HepG2 (cell line): ENCODE data around the gene VPS18. TPM values are rescaled to one million over a fixed set of nuclear protein-coding genes. Genes with fewer than 3 reads are reported as not detected.

Experiments used
- ATM ChIP-seq: fragments of 450-650 bp; IDR thresholded peaks from 2 replicates; pipeline ENCODE4 v1.7.1; 2017; ENCODE audit warnings: mild to moderate bottlenecking, borderline replicate concordance
- CSRNP1 ChIP-seq: sonication (generic); formaldehyde crosslinking; IDR thresholded peaks from 2 replicates; pipeline ENCODE4 v1.8.1; 2023; ENCODE audit warnings: mild to moderate bottlenecking, missing genetic modification reagents
- ETV6 ChIP-seq: sonication (generic); formaldehyde crosslinking; conservative IDR thresholded peaks from 2 replicates; pipeline ENCODE4 v1.4.0; 2020; ENCODE audit warnings: missing genetic modification reagents
- FOXP1 ChIP-seq, 2 experiments: fragments of 450-650 bp in 1 of 2; IDR thresholded peaks; 2 replicates each; pipeline ENCODE4 v1.6.1; 2017 to 2018; ENCODE audit warnings: antibody characterized with exemption in 1 of 2
- HDAC1 ChIP-seq: sonication (generic); formaldehyde crosslinking; IDR thresholded peaks from 2 replicates; pipeline ENCODE4 v1.5.1; 2020; ENCODE audit warnings: mild to moderate bottlenecking, missing genetic modification reagents
- HOXA3 ChIP-seq: sonication (generic); formaldehyde crosslinking; IDR thresholded peaks from 2 replicates; pipeline ENCODE4 v1.5.0; 2020; ENCODE audit warnings: missing genetic modification reagents
- PHF20 ChIP-seq: sonication (generic); formaldehyde crosslinking; IDR thresholded peaks from 2 replicates; pipeline ENCODE4 v1.5.0; 2020; ENCODE audit warnings: mild to moderate bottlenecking, missing genetic modification reagents
- ZBTB7B ChIP-seq: sonication (generic); formaldehyde crosslinking; IDR thresholded peaks from 2 replicates; pipeline ENCODE4 v1.4.0; 2020; ENCODE audit warnings: missing genetic modification reagents
- ZFAT ChIP-seq: sonication (generic); formaldehyde crosslinking; conservative IDR thresholded peaks from 2 replicates; pipeline ENCODE4 v1.8.1; 2023; ENCODE audit warnings: missing genetic modification reagents, inconsistent platforms
- ZHX1 ChIP-seq: sonication (generic); formaldehyde crosslinking; IDR thresholded peaks from 2 replicates; pipeline ENCODE4 v1.8.1; 2022; ENCODE audit warnings: low read depth, mild to moderate bottlenecking, missing genetic modification reagents
- ZNF235 ChIP-seq: sonication (generic); formaldehyde crosslinking; IDR thresholded peaks from 2 replicates; pipeline ENCODE4 v1.8.1; 2023; ENCODE audit warnings: mild to moderate bottlenecking, missing genetic modification reagents, borderline replicate concordance
- ZNF451 ChIP-seq: sonication (generic); formaldehyde crosslinking; IDR thresholded peaks from 2 replicates; pipeline ENCODE4 v1.5.0; 2020; ENCODE audit warnings: mild to moderate bottlenecking, missing genetic modification reagents
- ZNF543 ChIP-seq: sonication (generic); formaldehyde crosslinking; IDR thresholded peaks from 2 replicates; pipeline ENCODE4 v1.4.0; 2020; ENCODE audit warnings: mild to moderate bottlenecking, missing genetic modification reagents
- ZNF609 ChIP-seq: sonication (generic); formaldehyde crosslinking; IDR thresholded peaks from 2 replicates; pipeline ENCODE4 v1.4.0; 2020; ENCODE audit warnings: mild to moderate bottlenecking, missing genetic modification reagents, borderline replicate concordance
- ZNF652 ChIP-seq: IDR thresholded peaks from 2 replicates; pipeline ENCODE4 v1.6.1; 2016; ENCODE audit warnings: low read depth, borderline replicate concordance
- ZNF781 ChIP-seq: sonication (generic); formaldehyde crosslinking; IDR thresholded peaks from 2 replicates; pipeline ENCODE4 v1.5.1; 2020; ENCODE audit warnings: borderline replicate concordance, mild to moderate bottlenecking, missing genetic modification reagents; ENCODE audit errors: not compliant biosample characterization
- ZNF788 ChIP-seq: sonication (generic); formaldehyde crosslinking; IDR thresholded peaks from 2 replicates; pipeline ENCODE4 v1.5.0; 2020; ENCODE audit warnings: mild to moderate bottlenecking, missing genetic modification reagents, borderline replicate concordance
- polyA plus RNA-seq, 8 experiments: library from polyadenylated mRNA; depleted of rRNA in 3 of 8; stranded (reverse) in 7 of 8; unstranded in 1 of 8; fragments of >200 nt; fragmentation: Illumina TruSeq in 4 of 8; extraction: Trizol in 4 of 8; gene quantifications; 2 replicates each; pipeline versions ENCODE4 v1.2.1 to v1.2.3, GENCODE V29; 2011 to 2016; ENCODE audit warnings: low read depth in 4 of 8, missing spikeins in 1 of 8, mixed read lengths in 1 of 8; ENCODE audit not compliant: insufficient read depth in 1 of 8
- total RNA-seq, 5 experiments: library from RNA; depleted of rRNA; stranded (reverse); fragments of >200 nt; fragmentation: Illumina TruSeq; extraction: Trizol; gene quantifications; 2 replicates each; pipeline ENCODE4 v1.2.3, GENCODE V29; 2016; ENCODE audit warnings: low read depth in 1 of 5

Gene VPS18
- total and polyA plus RNA-seq, 2 of the 13 experiments (the other 11 are each of a cell fraction or from before 2014, with no cell fraction given) = 5.8 to 17.0 TPM

DNA sequence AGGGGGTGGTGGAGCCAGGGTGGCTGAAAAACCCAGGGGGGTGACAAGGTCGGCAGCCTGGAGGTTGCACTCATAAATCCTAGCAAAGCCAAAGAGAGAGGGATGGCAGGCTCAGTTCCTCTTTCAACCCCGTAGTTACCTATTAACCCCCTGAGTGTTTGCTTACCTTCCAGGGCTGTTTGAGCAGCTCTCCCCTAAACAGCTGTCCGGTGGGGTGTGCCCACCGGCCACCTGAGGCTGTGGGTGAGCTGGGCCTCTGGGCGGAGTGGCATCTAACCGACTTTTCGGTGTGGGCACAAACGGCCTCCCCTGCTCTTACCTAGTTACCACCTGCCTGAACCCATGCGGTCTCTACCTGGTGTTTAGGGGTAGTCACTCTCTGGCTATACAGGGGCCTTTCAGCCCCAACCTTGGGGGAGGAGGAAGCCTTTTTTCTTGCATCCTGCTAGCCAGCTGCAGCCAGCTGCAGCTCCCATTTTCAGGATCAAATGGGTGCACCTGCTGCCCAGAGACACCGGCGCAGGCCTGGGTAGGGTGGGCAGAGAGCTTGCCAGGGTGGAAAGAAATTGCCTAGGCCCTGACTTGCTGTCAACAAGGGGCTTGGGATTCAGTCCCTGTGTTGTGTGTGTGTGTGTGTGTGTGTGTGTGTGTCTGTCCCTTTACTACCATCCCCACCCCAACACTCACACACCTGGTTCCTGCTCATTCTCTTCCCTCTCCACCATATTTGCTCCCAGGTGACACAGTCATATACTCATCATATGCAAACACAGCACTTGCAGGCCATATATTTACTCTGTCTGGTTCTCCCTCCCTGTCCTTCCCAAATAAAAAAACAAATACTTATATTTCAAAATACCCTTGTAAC, 38.6 kb downstream of the VPS18 start (continued):
- TF ChIP-seq CSRNP1 (CRISPR knock-in tag) = no peak
- no peak for TF ChIP-seq ZFAT
- TF ChIP-seq HOXA3 (CRISPR knock-in tag) = peak; percentile 56; the same call in 1 of the 2 replicates
- no peak for TF ChIP-seq ETV6 (CRISPR knock-in tag)
- no peak for TF ChIP-seq ZNF543 (CRISPR knock-in tag)
- no peak for TF ChIP-seq ATM
- TF ChIP-seq ZBTB7B (CRISPR knock-in tag) = peak; percentile 94
- peak; percentile 54 for TF ChIP-seq ZNF781 (CRISPR knock-in tag)
- TF ChIP-seq ZNF609 = peak; percentile 44; the same call in 1 of the 2 replicates
- TF ChIP-seq ZNF235 (CRISPR knock-in tag) = no peak
- TF ChIP-seq HDAC1 (CRISPR knock-in tag) = peak; percentile 42; the same call in 1 of the 2 replicates
- no peak for TF ChIP-seq FOXP1 (IDR thresholded peaks at IDR 0.05)
- peak; percentile 45 for TF ChIP-seq FOXP1 (CRISPR knock-in tag; IDR thresholded peaks at IDR 0.05)
- TF ChIP-seq ZNF652 (CRISPR knock-in tag) = peak; percentile 79; the same call in 1 of the 2 replicates
- TF ChIP-seq ZNF451 = no peak
- no peak; the same call in 1 of the 2 replicates for TF ChIP-seq ZHX1 (CRISPR knock-in tag)
- no peak for TF ChIP-seq ZNF788
- no peak; the same call in 1 of the 2 replicates for TF ChIP-seq PHF20 (CRISPR knock-in tag)
